Measurements from ENCODE around the gene CTCF.

The CTCF gene

GRCh38 chr16:67661101-67661761 is 98.9 kb downstream of the CTCF start:
- no peak for DNase-seq (ENCODE audit: low spot score)
- Mint-ChIP-seq H3K27ac (peak overlapping the region; percentile 81), H3K4me3 (peak overlapping the region; percentile 95)

GRCh38 chr16:67661886-67662652 is 99.7 kb downstream of the CTCF start:
- Mint-ChIP-seq H3K4me1 (ENCODE audit: low read depth) (peaks cover 12% of the 10 kb centered on the region), H3K27me3 (ENCODE audit: low read depth) (no peaks in the 10 kb centered on the region), H3K9me3 (no peaks in the 10 kb centered on the region), H3K27ac (no peak overlapping the region), H3K36me3 (ENCODE audit: low read depth) (peaks cover 5% of the 10 kb centered on the region), H3K4me3 (peak overlapping the region; percentile 95)
- DNase-seq (ENCODE audit: low spot score): no peak

More at GRCh38 chr16:67661101-67661761, 98.9 kb downstream of the CTCF start:
- peaks cover 8% of the 10 kb centered on the region for H3K36me3 Mint-ChIP-seq (ENCODE audit: low read depth)
- no peaks in the 10 kb centered on the region for H3K27me3 Mint-ChIP-seq (ENCODE audit: low read depth)
- peaks cover 11% of the 10 kb centered on the region for H3K4me1 Mint-ChIP-seq (ENCODE audit: low read depth)
- no peaks in the 10 kb centered on the region for H3K9me3 Mint-ChIP-seq

DNA sequence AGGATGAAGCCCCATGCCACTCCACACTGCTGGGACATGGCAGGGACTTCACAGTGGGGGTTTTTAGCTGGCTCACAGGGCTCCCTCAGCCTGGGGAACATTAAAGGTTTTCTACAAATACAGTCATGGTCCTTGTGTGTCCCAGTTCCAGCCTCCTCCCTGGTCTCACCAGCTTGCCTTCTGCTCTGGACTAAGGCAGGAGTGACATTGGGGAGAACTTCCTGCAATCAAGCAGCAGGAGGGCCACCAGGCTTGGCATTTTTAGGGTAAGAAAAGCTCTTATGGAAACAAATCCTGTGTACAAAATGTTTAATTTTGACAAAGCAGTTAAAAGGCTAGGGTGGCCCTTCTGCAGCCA is 100.3 kb downstream of the CTCF start:
- no peak for DNase-seq (ENCODE audit: low spot score)
- Mint-ChIP-seq H3K9me3 (no peaks in the 10 kb centered on the region), H3K4me3 (no peak overlapping the region), H3K27me3 (ENCODE audit: low read depth) (no peaks in the 10 kb centered on the region), H3K36me3 (ENCODE audit: low read depth) (peaks cover 2% of the 10 kb centered on the region), H3K4me1 (ENCODE audit: low read depth) (peaks cover 13% of the 10 kb centered on the region), H3K27ac (no peak overlapping the region)

- no peaks in the 10 kb centered on the region for H3K27me3 Mint-ChIP-seq (ENCODE audit: low read depth)
- no peaks in the 10 kb centered on the region for H3K9me3 Mint-ChIP-seq
- peaks cover 2% of the 10 kb centered on the region for H3K36me3 Mint-ChIP-seq (ENCODE audit: low read depth)
- no peak for DNase-seq (ENCODE audit: low spot score)
- H3K4me1 Mint-ChIP-seq (ENCODE audit: low read depth): peaks cover 12% of the 10 kb centered on the region
- H3K4me3 Mint-ChIP-seq: no peak overlapping the region
- H3K27ac Mint-ChIP-seq: no peak overlapping the region
Measured at GRCh38 chr16:67663151-67663876, 101.0 kb downstream of the CTCF start.

DNA sequence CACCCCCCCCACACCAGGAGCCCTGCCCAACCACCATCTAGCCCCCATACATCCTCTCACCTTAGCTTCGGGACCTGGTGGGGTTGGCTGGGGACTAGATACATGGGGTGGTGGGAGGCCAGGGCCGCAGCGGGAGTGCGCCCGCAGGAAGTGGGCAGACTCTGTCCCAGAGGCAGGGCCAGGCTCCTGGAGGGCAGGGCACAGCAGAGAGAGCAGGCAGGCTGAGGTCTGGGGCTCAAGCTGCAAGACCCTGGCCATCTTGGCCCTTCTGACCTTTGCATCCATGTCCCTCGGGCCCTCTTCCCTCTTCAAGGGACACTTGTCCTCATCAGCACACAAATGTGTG is 101.5 kb downstream of the CTCF start:
- Mint-ChIP-seq H3K9me3 (no peaks in the 10 kb centered on the region), H3K4me3 (no peak overlapping the region), H3K27me3 (ENCODE audit: low read depth) (no peaks in the 10 kb centered on the region), H3K36me3 (ENCODE audit: low read depth) (peaks cover 2% of the 10 kb centered on the region), H3K4me1 (ENCODE audit: low read depth) (peaks cover 11% of the 10 kb centered on the region), H3K27ac (no peak overlapping the region)
- DNase-seq (ENCODE audit: low spot score): no peak

DNA sequence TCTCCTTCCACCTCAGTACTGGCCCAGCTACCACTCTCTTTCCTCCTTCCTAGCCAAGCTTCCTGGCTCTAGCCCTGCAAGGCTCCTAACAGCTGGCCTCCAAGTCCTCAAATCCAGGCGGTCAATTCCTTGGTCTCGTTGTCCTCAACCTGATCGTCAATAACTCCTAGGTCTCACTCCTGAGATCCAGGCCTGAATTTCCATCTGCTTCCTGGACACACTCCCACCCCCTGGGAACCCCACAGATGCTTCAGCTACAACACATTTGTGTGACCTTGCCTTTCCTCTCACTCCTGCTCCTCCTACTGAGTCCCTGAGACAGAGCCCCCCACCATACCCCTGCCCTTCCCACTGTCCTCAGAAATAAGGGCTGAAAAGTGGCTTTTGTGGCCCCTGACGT is 101.9 kb downstream of the CTCF start:
- Mint-ChIP-seq H3K4me3 (no peak overlapping the region), H3K36me3 (ENCODE audit: low read depth) (peaks cover under 1% of the 10 kb centered on the region), H3K4me1 (ENCODE audit: low read depth) (peaks cover 7% of the 10 kb centered on the region), H3K27me3 (ENCODE audit: low read depth) (no peaks in the 10 kb centered on the region), H3K9me3 (no peaks in the 10 kb centered on the region), H3K27ac (no peak overlapping the region)
- DNase-seq (ENCODE audit: low spot score): no peak

GRCh38 chr16:67664871-67665270 is 102.5 kb downstream of the CTCF start:
- Mint-ChIP-seq H3K9me3 (no peaks in the 10 kb centered on the region), H3K4me3 (no peak overlapping the region), H3K36me3 (ENCODE audit: low read depth) (no peaks in the 10 kb centered on the region), H3K27me3 (ENCODE audit: low read depth) (no peaks in the 10 kb centered on the region), H3K27ac (no peak overlapping the region), H3K4me1 (ENCODE audit: low read depth) (peaks cover 7% of the 10 kb centered on the region)
- no peak for DNase-seq (ENCODE audit: low spot score)

- H3K4me3 Mint-ChIP-seq: peak overlapping the region; percentile 67
- H3K27me3 Mint-ChIP-seq (ENCODE audit: low read depth): no peaks in the 10 kb centered on the region
- H3K9me3 Mint-ChIP-seq: no peaks in the 10 kb centered on the region
- H3K27ac Mint-ChIP-seq: no peak overlapping the region
- H3K36me3 Mint-ChIP-seq (ENCODE audit: low read depth): no peaks in the 10 kb centered on the region
- H3K4me1 Mint-ChIP-seq (ENCODE audit: low read depth): peaks cover 7% of the 10 kb centered on the region
- no peak for DNase-seq (ENCODE audit: low spot score)
Measured at GRCh38 chr16:67665598-67665997, 103.3 kb downstream of the CTCF start.

DNA sequence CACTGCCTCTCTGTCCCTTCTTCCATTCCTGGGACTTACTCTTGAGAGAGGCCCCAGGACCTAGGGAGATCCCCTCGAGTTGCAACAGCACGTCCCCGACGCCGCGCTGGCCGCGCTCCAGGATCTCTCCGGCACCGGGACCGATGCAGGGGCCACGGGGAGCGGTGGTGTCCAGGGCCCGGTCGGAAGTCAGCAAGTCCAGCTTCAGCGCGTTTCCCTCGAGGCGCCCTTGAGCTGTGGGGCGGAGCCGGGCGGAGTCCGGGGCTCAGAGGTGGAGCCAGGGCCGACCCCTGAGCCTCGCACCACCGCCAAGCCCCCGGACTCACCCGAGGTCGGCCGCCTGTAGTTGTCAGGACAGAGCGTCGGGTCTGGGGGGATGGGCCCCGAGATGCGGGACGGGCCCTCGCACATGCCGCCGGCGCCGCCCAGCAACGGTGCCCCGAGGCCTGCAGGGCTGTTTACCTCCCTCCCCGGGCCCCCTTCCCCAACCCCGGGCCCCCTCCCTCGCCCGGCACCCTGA is 103.8 kb downstream of the CTCF start:
- H3K4me1 Mint-ChIP-seq (ENCODE audit: low read depth): peaks cover 7% of the 10 kb centered on the region
- peak overlapping the region; percentile 67 for H3K4me3 Mint-ChIP-seq
- no peaks in the 10 kb centered on the region for H3K9me3 Mint-ChIP-seq
- no peak overlapping the region for H3K27ac Mint-ChIP-seq
- DNase-seq (ENCODE audit: low spot score): no peak
- H3K27me3 Mint-ChIP-seq (ENCODE audit: low read depth): no peaks in the 10 kb centered on the region
- no peaks in the 10 kb centered on the region for H3K36me3 Mint-ChIP-seq (ENCODE audit: low read depth)

DNA sequence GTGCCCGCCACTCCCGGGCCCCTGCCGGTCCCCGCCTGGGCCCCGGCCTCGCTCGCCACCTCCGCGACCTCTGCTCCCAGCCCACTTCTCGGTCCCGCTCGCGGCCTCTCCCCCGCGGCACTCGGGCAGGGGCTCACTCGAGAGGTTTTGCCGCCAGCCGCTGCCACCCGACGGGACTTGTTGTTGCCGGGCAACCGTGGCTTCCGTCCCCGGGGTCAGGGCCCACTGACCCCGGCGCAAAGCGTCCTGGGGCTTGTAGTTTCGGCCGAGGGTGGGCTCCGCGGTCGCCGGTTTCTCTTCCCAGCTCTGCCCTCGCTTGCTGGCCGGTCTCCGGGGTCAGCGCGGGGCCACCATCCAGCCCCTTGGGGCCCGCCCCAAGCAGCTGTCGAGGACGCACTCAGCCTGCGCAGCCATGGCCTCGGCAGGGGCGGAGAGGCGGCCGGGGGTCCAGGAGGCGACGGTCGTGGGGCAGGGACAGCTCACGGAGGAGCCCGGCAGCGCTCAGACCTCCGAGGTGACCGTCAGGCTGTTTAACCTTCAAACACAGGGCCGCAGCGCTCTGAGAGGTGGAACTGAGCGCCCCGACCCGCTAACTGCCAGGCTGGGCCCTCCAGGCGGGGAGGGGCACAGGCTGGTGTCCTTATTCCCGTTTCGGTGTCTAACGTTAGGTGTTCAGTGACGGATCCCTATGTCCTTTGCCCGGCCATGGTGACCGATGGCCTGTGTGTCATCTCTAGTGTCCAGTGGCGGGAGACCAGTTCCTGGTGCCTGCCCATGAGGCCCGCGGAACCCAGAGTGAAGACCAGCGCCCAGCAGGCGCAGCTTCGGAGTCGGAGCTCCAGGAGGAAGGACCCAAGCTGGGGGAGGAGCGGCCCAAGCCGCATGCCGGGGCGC is 104.5 kb downstream of the CTCF start, which contains the start of the genes C16orf86 and ENKD1:
TSS of gene C16orf86 (plus strand) at position 256 of the 894 bp plus-strand sequence. CDS start at position 413, 157 bp downstream.
TSS of gene ENKD1 (minus strand) at position 192 of the 894 bp plus-strand sequence. CDS start 308 bp downstream, outside the sequence.
- H3K4me3 Mint-ChIP-seq: peak within 1 kb of the TSS; percentile 86
- no peaks in the 10 kb centered on the region for H3K36me3 Mint-ChIP-seq (ENCODE audit: low read depth)
- no peaks in the 10 kb centered on the region for H3K27me3 Mint-ChIP-seq (ENCODE audit: low read depth)
- peak within 1 kb of the TSS; percentile 80 for H3K27ac Mint-ChIP-seq
- peak; percentile 73 for DNase-seq (ENCODE audit: low spot score)
- peaks cover 7% of the 10 kb centered on the region for H3K4me1 Mint-ChIP-seq (ENCODE audit: low read depth)
- no peaks in the 10 kb centered on the region for H3K9me3 Mint-ChIP-seq

- H3K9me3 Mint-ChIP-seq: no peaks in the 10 kb centered on the region
- no peak for DNase-seq (ENCODE audit: low spot score)
- H3K27ac Mint-ChIP-seq: no peak overlapping the region
- H3K4me1 Mint-ChIP-seq (ENCODE audit: low read depth): peaks cover 7% of the 10 kb centered on the region
- no peaks in the 10 kb centered on the region for H3K36me3 Mint-ChIP-seq (ENCODE audit: low read depth)
- H3K4me3 Mint-ChIP-seq: peak overlapping the region; percentile 86
- no peaks in the 10 kb centered on the region for H3K27me3 Mint-ChIP-seq (ENCODE audit: low read depth)
Measured at GRCh38 chr16:67667453-67667816, 105.1 kb downstream of the CTCF start.

- H3K27me3 Mint-ChIP-seq (ENCODE audit: low read depth): no peaks in the 10 kb centered on the region
- DNase-seq (ENCODE audit: low spot score): peak; percentile 79
- peak overlapping the region; percentile 39 for H3K27ac Mint-ChIP-seq
- H3K4me1 Mint-ChIP-seq (ENCODE audit: low read depth): peaks cover 7% of the 10 kb centered on the region
- peak overlapping the region; percentile 86 for H3K4me3 Mint-ChIP-seq
- no peaks in the 10 kb centered on the region for H3K36me3 Mint-ChIP-seq (ENCODE audit: low read depth)
- H3K9me3 Mint-ChIP-seq: no peaks in the 10 kb centered on the region
Measured at GRCh38 chr16:67667817-67668494, 105.6 kb downstream of the CTCF start.

Measured in T-helper 2 cell treated with Interferon-gamma antibody and Interleukin-4, amounts not matched to agents 5 μg/mL and 100 μg/mL, for 36 hours (primary cell).